DOHH2 (cell line): ENCODE results near the gene ARHGAP6.

Source experiments
- H3F3A ChIP-seq: fragments of 200-600 bp; sonication (generic), shearing (Covaris generic); 2 replicates; pipeline ENCODE4 v1.6.0; 2016; ENCODE audit warnings: antibody characterized with exemption, mild to moderate bottlenecking; ENCODE audit not compliant: control insufficient read depth, insufficient read depth
- H3K27ac ChIP-seq: fragments of 200-600 bp; sonication (generic); 2 replicates; pipeline ENCODE4 v1.5.1; 2014; ENCODE audit warnings: low read depth, mild to moderate bottlenecking, low read length, moderate library complexity
- H3K27me3 ChIP-seq: fragments of 200-600 bp; sonication (generic); 2 replicates; pipeline ENCODE4 v1.6.1; 2014; ENCODE audit warnings: mild to moderate bottlenecking, low read length, mixed read lengths; ENCODE audit not compliant: control insufficient read depth
- H3K36me3 ChIP-seq: fragments of 200-600 bp; sonication (generic); 2 replicates; pipeline ENCODE4 v1.6.1; 2014; ENCODE audit warnings: mild to moderate bottlenecking, low read length, moderate library complexity, mixed read lengths; ENCODE audit not compliant: control insufficient read depth
- H3K4me1 ChIP-seq: fragments of 200-600 bp; sonication (generic); 2 replicates; pipeline ENCODE4 v1.6.1; 2014; ENCODE audit warnings: mild to moderate bottlenecking, low read length, mixed read lengths; ENCODE audit not compliant: control insufficient read depth
- H3K4me2 ChIP-seq: fragments of 200-600 bp; sonication (generic); 2 replicates; pipeline ENCODE4 v1.6.0; 2014; ENCODE audit warnings: mild to moderate bottlenecking, low read length, moderate library complexity
- H3K4me3 ChIP-seq: fragments of 200-600 bp; sonication (generic); 2 replicates; pipeline ENCODE4 v1.5.1; 2014; ENCODE audit warnings: mild to moderate bottlenecking, low read length, mixed read lengths
- H3K79me2 ChIP-seq: fragments of 200-600 bp; sonication (generic); 2 replicates; pipeline ENCODE4 v1.6.1; 2014; ENCODE audit warnings: mild to moderate bottlenecking, low read length, mixed read lengths; ENCODE audit not compliant: control insufficient read depth
- H3K9me2 ChIP-seq: fragments of 200-600 bp; sonication (generic); replicated peaks from 2 replicates; pipeline ENCODE4 v1.6.1; 2014; ENCODE audit warnings: mild to moderate bottlenecking, low read length, mixed read lengths; ENCODE audit not compliant: control insufficient read depth
- H3K9me3 ChIP-seq: fragments of 200-600 bp; sonication (generic); 2 replicates; pipeline ENCODE4 v1.6.1; 2014; ENCODE audit warnings: antibody characterized with exemption, low read length, mixed read lengths; ENCODE audit not compliant: control insufficient read depth, insufficient read depth
- H4K20me1 ChIP-seq: fragments of 200-600 bp; sonication (generic); 2 replicates; pipeline ENCODE4 v1.6.0; 2014; ENCODE audit warnings: low read depth, mild to moderate bottlenecking, antibody characterized with exemption, low read length, moderate library complexity; ENCODE audit not compliant: control insufficient read depth, insufficient read depth
- CTCF ChIP-seq: fragments of 200-600 bp; sonication (generic); IDR thresholded peaks from one replicate; pipeline ENCODE4 v1.5.1; 2014; ENCODE audit warnings: antibody characterized with exemption, mild to moderate bottlenecking, low read depth, low read length; ENCODE audit not compliant: poor library complexity, severe bottlenecking
- EZH2phosphoT487 ChIP-seq: fragments of 200-600 bp; sonication (generic); IDR thresholded peaks from 2 replicates; pipeline ENCODE4 v1.6.1; 2017; ENCODE audit warnings: borderline replicate concordance, mild to moderate bottlenecking, antibody characterized with exemption, low read length, moderate library complexity, mixed read lengths

Gene ARHGAP6

GRCh38 chrX:11105080-11105479 lies 560.6 kb downstream of the ARHGAP6 start:
- Histone ChIP-seq H3K27me3 (no peaks in the 10 kb centered on the region), H4K20me1 (no peaks in the 10 kb centered on the region), H3K4me3 (no peak overlapping the region), H3K4me1 (peaks cover 4% of the 10 kb centered on the region), H3K79me2 (peaks cover 2% of the 10 kb centered on the region), H3K27ac (no peak overlapping the region), H3K4me2 (no peak overlapping the region), H3K36me3 (no peaks in the 10 kb centered on the region), H3K9me3 (peaks cover 5% of the 10 kb centered on the region; the same call in 1 of the 2 replicates), H3F3A (no peaks in the 10 kb centered on the region), H3K9me2 (no peaks in the 10 kb centered on the region)
- TF ChIP-seq CTCF: no peak
- no peak for TF ChIP-seq EZH2phosphoT487

- Histone ChIP-seq H3K4me1 (peaks cover 5% of the 10 kb centered on the region; the same call in 1 of the 2 replicates), H3K79me2 (no peaks in the 10 kb centered on the region), H4K20me1 (no peaks in the 10 kb centered on the region), H3K4me2 (no peak overlapping the region), H3K9me3 (no peaks in the 10 kb centered on the region), H3F3A (no peaks in the 10 kb centered on the region), H3K27me3 (no peaks in the 10 kb centered on the region), H3K9me2 (no peaks in the 10 kb centered on the region), H3K36me3 (no peaks in the 10 kb centered on the region), H3K27ac (no peak overlapping the region), H3K4me3 (no peak overlapping the region)
- TF ChIP-seq EZH2phosphoT487 (no peak), CTCF (no peak)
Observed at GRCh38 chrX:11103751-11104150, 562.0 kb downstream of the ARHGAP6 start.

- Histone ChIP-seq H3K79me2 (no peaks in the 10 kb centered on the region), H3F3A (no peaks in the 10 kb centered on the region), H3K9me2 (no peaks in the 10 kb centered on the region), H3K27me3 (no peaks in the 10 kb centered on the region), H3K4me2 (no peak overlapping the region), H3K4me3 (no peak overlapping the region), H4K20me1 (no peaks in the 10 kb centered on the region), H3K36me3 (no peaks in the 10 kb centered on the region), H3K27ac (no peak overlapping the region), H3K4me1 (peaks cover 5% of the 10 kb centered on the region; the same call in 1 of the 2 replicates), H3K9me3 (no peaks in the 10 kb centered on the region)
- TF ChIP-seq EZH2phosphoT487 (no peak), CTCF (no peak)
Observed at GRCh38 chrX:11103006-11103405, 562.7 kb downstream of the ARHGAP6 start.
